GM12891 (cell line): ENCODE measurements around the gene MGAT2.

Source experiments
- PAX5 ChIP-seq: IDR thresholded peaks from 2 replicates; pipeline ENCODE4 v1.6.1; 2011; ENCODE audit warnings: low read length, moderate library complexity, mild to moderate bottlenecking; ENCODE audit not compliant: insufficient read depth, severe bottlenecking
- POLR2A ChIP-seq: IDR thresholded peaks from 2 replicates; pipeline ENCODE4 v1.6.1; 2011; ENCODE audit warnings: low read depth, low read length, control low read depth
- POLR2AphosphoS5 ChIP-seq: IDR thresholded peaks from 2 replicates; pipeline ENCODE4 v1.6.1; 2011; ENCODE audit warnings: low read depth, low read length, control low read depth
- POU2F2 ChIP-seq: IDR thresholded peaks from 2 replicates; pipeline ENCODE4 v1.6.1; 2011; ENCODE audit warnings: low read depth, mild to moderate bottlenecking, control low read depth, low read length, moderate library complexity
- SPI1 ChIP-seq: IDR thresholded peaks from 2 replicates; pipeline ENCODE4 v1.6.1; 2011; ENCODE audit warnings: low read depth, low read length, control low read depth
- TAF1 ChIP-seq: IDR thresholded peaks from 2 replicates; pipeline ENCODE4 v1.6.1; 2011; ENCODE audit warnings: low read depth, low read length, control low read depth

- TF ChIP-seq POLR2A (no peak), POU2F2 (no peak), POLR2AphosphoS5 (no peak), TAF1 (no peak), SPI1 (no peak), PAX5 (no peak)
Measured at GRCh38 chr14:49586673-49587460, 33.7 kb upstream of the MGAT2 start.
